ENCODE data around the gene AGR3. TPM values are rescaled to one million over a fixed set of nuclear protein-coding genes. Genes with fewer than 3 reads are reported as not detected.

AGR3 gene
- polyA plus RNA-seq, 1 donor from 2014 or later: not detected

GRCh38 chr7:16925609-16926008, 43.8 kb upstream of the AGR3 start:
- Histone ChIP-seq H3F3A (ENCODE audit: insufficient read depth, low read length, poor library complexity, severe bottlenecking) (no peaks in the 10 kb centered on the region), H3K27ac (ENCODE audit: low read length) (no peak overlapping the region), H3K79me2 (replicated peaks; ENCODE audit: insufficient read depth, low read length) (no peaks in the 10 kb centered on the region), H3K36me3 (ENCODE audit: insufficient read depth, low read length) (no peaks in the 10 kb centered on the region), H4K20me1 (ENCODE audit: insufficient read depth) (no peaks in the 10 kb centered on the region), H3K4me2 (ENCODE audit: low read length) (no peak overlapping the region), H2AFZ (ENCODE audit: low read depth, low read length) (no peak overlapping the region), H3K9me2 (ENCODE audit: insufficient read depth, low read length) (no peaks in the 10 kb centered on the region), H3K4me3 (ENCODE audit: low read length) (no peak overlapping the region), H3K27me3 (ENCODE audit: insufficient read depth, low read depth, low read length) (no peaks in the 10 kb centered on the region), H3K9ac (ENCODE audit: low read length) (no peak overlapping the region), H3K9me3 (ENCODE audit: low read length) (no peaks in the 10 kb centered on the region)
- TF ChIP-seq TAF1 (IDR thresholded peaks at IDR 0.05; ENCODE audit: low read depth) (no peak), MXI1 (conservative IDR thresholded peaks at IDR 0.05; ENCODE audit: poor library complexity, severe bottlenecking) (no peak), REST (IDR thresholded peaks at IDR 0.05; ENCODE audit: borderline replicate concordance) (no peak), EP300 (conservative IDR thresholded peaks at IDR 0.05; ENCODE audit: poor library complexity, severe bottlenecking) (no peak), EZH2 (IDR thresholded peaks at IDR 0.05; ENCODE audit: borderline replicate concordance, insufficient read depth, low read length, poor library complexity, severe bottlenecking) (no peak), SMC3 (conservative IDR thresholded peaks at IDR 0.05; ENCODE audit: poor library complexity) (no peak), POLR2AphosphoS5 (IDR thresholded peaks at IDR 0.05) (no peak), CTCF (IDR thresholded peaks at IDR 0.05; ENCODE audit: poor library complexity, severe bottlenecking) (no peak), RAD21 (conservative IDR thresholded peaks at IDR 0.05) (no peak)

GRCh38 chr7:16923019-16923418, 41.2 kb upstream of the AGR3 start:
- no peaks in the 10 kb centered on the region for H3K9me3 ChIP-seq (ENCODE audit: low read length)
- H3K79me2 ChIP-seq (replicated peaks; ENCODE audit: insufficient read depth, low read length): no peaks in the 10 kb centered on the region
- H3K9ac ChIP-seq (ENCODE audit: low read length): no peak overlapping the region
- no peaks in the 10 kb centered on the region for H4K20me1 ChIP-seq (ENCODE audit: insufficient read depth)
- H3K4me2 ChIP-seq (ENCODE audit: low read length): no peak overlapping the region
- no peaks in the 10 kb centered on the region for H3K27me3 ChIP-seq (ENCODE audit: insufficient read depth, low read depth, low read length)
- H3F3A ChIP-seq (ENCODE audit: insufficient read depth, low read length, poor library complexity, severe bottlenecking): no peaks in the 10 kb centered on the region
- H3K36me3 ChIP-seq (ENCODE audit: insufficient read depth, low read length): no peaks in the 10 kb centered on the region
- H3K9me2 ChIP-seq (ENCODE audit: insufficient read depth, low read length): no peaks in the 10 kb centered on the region
- H3K27ac ChIP-seq (ENCODE audit: low read length): no peak overlapping the region
- H2AFZ ChIP-seq (ENCODE audit: low read depth, low read length): no peak overlapping the region
- no peak overlapping the region for H3K4me3 ChIP-seq (ENCODE audit: low read length)
- TF ChIP-seq REST (IDR thresholded peaks at IDR 0.05; ENCODE audit: borderline replicate concordance) (no peak), CTCF (IDR thresholded peaks at IDR 0.05; ENCODE audit: poor library complexity, severe bottlenecking) (no peak)

Data from neural cell (in vitro differentiated cells).